PC-3 (cell line): ENCODE results near the gene SCO2.

ENCODE experiments used
- EZH2 ChIP-seq: fragments of 300-600 bp; sonication (generic); IDR thresholded peaks from one replicate; pipeline ENCODE4 v1.6.1; 2017; ENCODE audit warnings: antibody characterized with exemption, mild to moderate bottlenecking, low read length; ENCODE audit not compliant: unreplicated experiment
- EZH2phosphoT487 ChIP-seq: fragments of 300-600 bp; sonication (generic); IDR thresholded peaks from 2 replicates; pipeline ENCODE4 v1.6.1; 2018; ENCODE audit warnings: mild to moderate bottlenecking, antibody characterized with exemption, low read length, borderline replicate concordance
- TF ChIP-seq, protein P1 (sequence below): fragments of 300-600 bp; sonication (generic); conservative IDR thresholded peaks from 2 replicates; pipeline ENCODE4 v1.5.1; 2017; ENCODE audit warnings: antibody characterized with exemption, low read depth, mild to moderate bottlenecking, low read length

- TF ChIP-seq, protein P1, sequence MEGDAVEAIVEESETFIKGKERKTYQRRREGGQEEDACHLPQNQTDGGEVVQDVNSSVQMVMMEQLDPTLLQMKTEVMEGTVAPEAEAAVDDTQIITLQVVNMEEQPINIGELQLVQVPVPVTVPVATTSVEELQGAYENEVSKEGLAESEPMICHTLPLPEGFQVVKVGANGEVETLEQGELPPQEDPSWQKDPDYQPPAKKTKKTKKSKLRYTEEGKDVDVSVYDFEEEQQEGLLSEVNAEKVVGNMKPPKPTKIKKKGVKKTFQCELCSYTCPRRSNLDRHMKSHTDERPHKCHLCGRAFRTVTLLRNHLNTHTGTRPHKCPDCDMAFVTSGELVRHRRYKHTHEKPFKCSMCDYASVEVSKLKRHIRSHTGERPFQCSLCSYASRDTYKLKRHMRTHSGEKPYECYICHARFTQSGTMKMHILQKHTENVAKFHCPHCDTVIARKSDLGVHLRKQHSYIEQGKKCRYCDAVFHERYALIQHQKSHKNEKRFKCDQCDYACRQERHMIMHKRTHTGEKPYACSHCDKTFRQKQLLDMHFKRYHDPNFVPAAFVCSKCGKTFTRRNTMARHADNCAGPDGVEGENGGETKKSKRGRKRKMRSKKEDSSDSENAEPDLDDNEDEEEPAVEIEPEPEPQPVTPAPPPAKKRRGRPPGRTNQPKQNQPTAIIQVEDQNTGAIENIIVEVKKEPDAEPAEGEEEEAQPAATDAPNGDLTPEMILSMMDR: no peak
- TF ChIP-seq EZH2: no peak
- no peak for TF ChIP-seq EZH2phosphoT487
Observed at GRCh38 chr22:50475652-50476002, 49.8 kb downstream of the SCO2 start.
